Activated CD8-positive, alpha-beta memory T cell treated with anti-CD3 and anti-CD28 coated beads for 48 hours (primary cell): Measurements from ENCODE around the gene CTNNBIP1.

Experiments
- DNase-seq, 3 experiments: peaks; one replicate each; pipeline ENCODE4 v3.0.0-alpha.2; 2020; ENCODE audit warnings: low read depth in 2 of 3, low spot score in 2 of 3

CTNNBIP1 gene

GRCh38 chr1:9835758-9836631 is 74.1 kb downstream of the CTNNBIP1 start:
- no peak for DNase-seq

GRCh38 chr1:9835404-9835757 is 74.7 kb downstream of the CTNNBIP1 start:
- no peak for DNase-seq

DNA sequence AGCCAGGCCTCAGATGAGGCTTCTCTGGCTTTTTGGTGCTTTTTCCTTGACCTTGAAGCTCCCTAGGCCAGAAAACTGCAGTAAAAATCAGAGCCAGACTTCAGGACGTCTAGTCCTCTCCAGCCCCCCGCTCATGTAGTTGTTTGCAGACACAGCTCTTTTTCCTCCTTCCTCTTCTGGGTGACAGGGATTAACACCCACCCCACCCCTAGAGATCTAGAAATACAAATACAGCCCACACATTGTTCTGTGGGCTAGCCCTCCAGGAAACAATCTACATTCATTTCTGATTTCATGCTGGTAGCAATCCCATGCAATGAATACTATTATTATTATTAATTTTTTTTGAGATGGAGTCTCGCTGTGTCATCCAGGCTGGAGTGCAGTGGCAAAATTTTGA is 76.4 kb downstream of the CTNNBIP1 start:
- DNase-seq, result no peak

- DNase-seq, result no peak
These were observed 82.4 kb downstream of the CTNNBIP1 start for GRCh38 chr1:9827558-9828185.

GRCh38 chr1:9826616-9827015 is 83.5 kb downstream of the CTNNBIP1 start:
- DNase-seq, result no peak

DNA sequence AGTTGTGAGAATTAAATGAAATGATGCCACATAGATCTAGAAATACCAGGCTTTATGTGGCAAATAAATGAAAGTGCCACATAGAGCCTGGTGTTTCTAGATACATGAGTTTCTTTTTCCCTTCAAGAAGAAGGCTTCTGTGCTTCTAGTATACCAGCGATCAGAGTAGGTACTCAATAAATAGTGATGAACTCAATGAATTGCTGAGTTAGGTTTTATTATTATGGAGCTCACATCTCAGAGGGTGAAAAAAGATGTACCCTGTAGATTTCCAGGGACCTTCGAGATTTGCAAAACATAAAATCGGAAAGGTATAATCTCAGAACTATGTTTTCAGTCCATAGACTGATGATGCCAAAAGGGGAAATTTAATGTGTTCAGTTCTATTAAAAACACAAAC is 84.0 kb downstream of the CTNNBIP1 start:
- DNase-seq, result no peak

DNA sequence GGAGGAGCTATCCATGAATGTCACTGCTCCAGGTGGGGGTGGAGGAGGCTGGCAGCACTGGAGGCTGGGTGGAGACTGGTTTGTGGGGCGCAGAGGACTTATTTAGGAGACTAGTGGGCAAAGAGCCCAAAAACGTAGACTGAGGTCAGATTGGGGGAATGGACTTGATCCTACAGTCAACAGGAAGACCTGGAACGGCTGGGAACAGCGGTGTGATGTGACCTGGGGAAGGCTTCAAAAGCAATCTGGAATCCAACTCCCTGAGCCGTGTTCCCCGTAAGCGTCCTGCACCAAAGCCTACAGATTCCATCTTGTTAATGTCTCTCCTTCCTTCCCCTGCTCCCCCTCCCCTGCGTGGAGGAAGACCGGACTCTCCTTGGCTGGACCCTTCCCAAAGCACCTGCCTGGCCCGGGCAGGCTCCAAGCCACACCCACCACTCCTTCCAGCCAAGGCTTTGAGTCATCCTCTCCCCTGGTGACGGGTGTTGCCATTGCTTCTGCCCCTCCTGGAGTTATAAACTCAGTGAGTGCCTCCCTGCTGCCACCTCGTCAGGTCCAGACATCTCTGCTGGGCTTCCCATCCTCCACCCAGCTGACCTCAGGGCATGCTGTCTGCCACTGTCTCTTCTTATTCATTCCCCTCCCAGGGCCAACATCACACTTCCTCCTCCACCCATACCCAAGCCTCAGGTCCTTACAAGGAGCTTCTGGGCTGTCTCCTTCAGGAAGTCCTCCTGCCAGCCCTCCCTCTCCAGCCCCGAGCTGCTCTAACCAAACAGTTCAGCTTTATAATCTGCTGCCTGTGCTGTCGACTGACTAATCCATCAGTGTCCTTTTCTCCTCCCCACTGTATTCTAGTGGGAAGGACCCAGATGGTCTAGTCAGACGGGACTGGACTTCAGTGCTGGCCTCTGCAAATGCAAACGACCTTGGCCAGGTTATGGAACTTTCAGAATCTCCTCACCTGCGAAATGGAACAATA is 84.7 kb downstream of the CTNNBIP1 start:
- DNase-seq, result no peak

DNA sequence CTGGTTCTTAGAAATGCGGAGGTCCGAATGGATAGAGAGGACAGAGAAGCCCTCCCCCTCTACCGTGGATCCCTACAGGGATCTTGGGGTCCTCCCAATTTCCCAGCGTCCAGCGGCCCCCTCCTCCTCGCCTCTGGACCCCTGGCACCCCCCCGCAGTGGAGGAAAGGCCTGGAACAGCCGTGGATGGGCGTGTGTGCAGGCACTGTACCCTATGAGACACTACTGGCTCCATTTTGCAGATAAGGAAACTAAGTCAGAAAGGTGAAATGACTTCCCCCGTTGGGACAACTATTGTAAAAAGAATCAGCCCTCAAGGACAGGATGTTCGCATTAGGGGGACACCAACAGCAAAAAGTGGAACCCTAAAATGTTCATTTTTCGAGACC is 85.4 kb downstream of the CTNNBIP1 start:
- DNase-seq, result no peak

DNA sequence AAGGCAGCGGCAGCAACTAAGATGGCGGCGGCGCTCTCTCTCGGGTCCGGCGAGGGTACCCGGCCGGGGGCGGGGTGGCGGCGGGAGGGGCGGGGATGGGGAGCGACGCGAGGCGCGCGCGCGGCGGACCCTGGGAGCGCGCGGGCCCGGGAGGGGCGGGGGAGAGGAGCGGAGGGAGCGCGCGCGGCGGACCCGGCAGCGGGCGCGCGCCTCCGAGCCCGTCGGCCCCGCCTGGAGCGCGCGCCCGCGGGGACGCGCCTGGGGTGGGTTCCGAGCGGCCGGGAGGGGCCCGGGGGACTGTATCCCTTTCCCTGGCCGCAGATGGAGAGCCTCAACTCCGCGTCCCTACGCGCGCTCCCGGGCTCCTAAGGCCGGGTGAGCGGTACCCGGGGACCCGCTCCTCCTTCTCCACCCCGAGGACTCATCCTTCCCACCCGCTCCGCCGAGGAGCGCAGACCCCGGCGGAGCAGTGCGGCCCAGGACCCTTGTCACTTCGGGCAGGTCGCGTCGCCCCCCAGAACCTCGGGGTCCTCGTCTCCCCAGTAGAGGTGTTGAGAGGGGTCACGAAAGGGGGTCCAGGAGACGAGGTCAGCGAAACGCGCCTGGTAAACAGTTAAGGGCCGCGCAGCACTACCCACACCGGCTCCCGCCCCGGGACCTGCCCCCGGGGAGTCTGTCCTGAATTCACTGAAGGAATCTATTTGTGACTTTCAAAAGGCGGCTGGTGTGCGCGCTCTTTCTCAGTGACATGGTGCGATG is 85.9 kb downstream of the CTNNBIP1 start, which contains the start of gene CLSTN1:
TSS of gene CLSTN1 (minus strand) at position 23 of the 759 bp plus-strand sequence. CDS start 232 bp downstream, outside the sequence.
- peak; percentile 71 to 89 (median 80) for DNase-seq

DNA sequence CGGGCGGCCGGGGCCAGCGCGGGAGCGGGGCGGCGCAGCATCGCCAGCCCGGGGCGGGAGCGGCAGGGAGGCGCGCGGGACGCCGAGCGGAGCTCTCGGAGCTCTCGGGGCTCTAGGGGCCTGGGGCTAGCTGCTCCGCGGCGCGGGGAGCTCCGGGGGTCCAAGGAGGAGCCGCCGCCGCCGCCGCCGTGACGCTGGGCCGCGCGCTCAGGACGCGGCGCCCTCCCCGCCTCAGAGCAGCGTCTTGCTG is 86.5 kb downstream of the CTNNBIP1 start:
- DNase-seq, result no peak

DNA sequence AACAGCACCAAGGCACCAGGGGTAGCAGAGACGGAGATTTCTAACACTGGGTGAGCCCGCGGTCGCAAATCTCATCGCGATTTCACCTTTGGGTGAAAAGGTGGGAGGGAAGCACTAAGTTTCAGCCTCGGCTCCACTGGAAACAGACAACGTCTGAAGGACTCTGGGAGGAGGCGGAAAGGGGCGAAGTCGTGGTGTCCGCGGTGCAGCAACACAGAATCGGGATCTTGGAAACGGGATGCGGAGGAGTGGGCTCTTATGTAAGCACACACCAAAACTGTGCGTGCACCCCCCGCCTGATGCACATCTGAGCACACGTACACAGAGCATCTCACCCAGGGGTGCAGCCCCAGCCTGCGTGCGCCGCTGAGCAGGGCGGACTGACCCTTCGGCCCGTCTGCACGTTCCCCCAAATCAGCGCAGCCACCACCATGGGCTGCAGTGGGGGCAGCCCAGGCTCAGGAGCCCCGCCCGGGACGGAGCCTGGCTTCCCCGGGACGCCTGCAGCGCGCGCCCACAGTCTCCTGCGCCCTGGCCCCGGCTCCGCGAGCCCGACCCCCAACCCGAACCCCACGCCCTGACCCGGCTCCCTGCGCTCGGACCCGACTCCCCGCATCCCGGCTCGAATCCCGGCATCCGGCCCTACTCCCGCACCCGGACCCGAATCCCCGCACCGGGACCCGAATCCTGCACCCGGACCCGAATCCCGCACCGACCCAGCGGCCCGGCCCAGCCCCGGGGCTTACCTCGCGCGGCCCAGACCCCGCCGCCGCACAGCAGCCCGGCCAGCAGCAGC is 87.0 kb downstream of the CTNNBIP1 start:
- no peak for DNase-seq

DNA sequence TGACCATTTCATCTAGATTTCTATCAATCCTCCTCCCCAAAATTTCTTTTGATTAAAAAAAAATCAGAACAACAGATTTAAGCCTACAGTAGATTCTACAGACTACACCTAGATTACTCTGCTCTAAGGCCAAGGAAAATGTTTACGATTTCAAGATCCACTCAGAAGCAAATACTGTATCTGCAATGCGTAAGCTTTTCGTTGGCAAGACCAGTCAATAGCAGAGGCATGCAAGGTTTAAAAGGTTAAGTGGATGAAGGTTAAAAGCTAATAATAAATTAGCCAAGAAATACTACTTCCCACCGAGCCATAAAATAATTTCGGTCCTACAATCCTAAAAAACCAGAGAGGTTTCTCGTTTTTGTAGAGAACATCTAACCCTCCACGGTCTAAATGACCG is 87.6 kb downstream of the CTNNBIP1 start:
- no peak for DNase-seq

DNA sequence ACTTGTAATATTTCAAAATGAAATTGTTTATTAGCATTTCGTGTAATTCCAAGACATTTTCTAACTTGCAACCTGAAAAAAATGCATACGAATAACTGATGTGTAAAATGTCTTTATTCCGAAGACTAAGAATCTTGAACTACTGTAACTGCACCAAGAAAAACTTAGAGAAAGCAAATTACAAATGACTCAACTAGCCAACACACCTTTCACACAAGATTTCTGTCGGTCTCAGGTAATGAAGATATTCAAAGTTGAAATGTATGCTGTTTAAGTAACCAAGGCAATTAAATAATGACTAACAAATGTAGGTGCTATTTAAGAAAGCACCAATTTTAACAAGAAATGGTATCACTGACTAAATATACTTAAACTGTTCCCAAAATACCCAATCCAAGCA is 88.4 kb downstream of the CTNNBIP1 start:
- DNase-seq, result no peak

GRCh38 chr1:9820521-9820920 is 89.5 kb downstream of the CTNNBIP1 start:
- DNase-seq, result no peak

- no peak for DNase-seq
These were observed 92.3 kb downstream of the CTNNBIP1 start for GRCh38 chr1:9817734-9818133.

DNA sequence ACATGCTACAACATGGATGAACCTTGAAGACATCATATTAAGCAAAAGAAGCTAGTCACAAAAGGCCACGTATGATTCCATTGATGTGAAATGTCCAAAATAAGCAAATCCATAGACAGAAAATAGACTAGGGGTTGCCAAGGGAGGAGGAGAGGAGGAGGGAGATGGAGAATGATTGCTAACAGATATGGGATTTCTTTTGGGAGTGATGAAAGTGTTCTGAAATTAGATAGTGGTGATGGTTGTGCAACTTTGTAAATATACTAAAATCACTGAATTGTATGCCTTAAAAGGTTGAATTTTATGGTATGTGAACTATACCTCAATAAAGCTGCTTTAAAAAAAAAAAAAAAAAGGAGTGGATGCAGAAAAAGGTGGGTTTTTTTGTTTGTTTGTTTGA is 93.9 kb downstream of the CTNNBIP1 start:
- no peak for DNase-seq

DNA sequence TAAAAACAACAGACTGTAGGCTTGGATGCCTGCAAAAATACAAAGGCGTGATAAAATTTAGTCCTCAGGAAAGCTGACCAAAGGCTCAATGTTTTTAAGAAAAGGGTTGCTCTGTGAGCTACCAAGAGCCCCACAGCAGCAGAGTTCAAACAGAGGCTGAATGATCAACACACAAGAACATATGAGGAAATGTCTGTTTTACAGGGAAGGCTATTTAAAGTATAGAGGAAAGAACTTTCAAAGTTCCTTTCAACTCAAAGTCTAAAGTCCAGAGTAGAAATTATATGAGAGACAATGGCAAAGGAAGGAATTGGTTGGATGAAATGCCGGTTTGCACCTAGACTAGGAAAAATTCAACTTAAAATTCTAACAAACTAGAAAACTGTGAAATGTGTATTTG is 94.9 kb downstream of the CTNNBIP1 start:
- no peak for DNase-seq

DNA sequence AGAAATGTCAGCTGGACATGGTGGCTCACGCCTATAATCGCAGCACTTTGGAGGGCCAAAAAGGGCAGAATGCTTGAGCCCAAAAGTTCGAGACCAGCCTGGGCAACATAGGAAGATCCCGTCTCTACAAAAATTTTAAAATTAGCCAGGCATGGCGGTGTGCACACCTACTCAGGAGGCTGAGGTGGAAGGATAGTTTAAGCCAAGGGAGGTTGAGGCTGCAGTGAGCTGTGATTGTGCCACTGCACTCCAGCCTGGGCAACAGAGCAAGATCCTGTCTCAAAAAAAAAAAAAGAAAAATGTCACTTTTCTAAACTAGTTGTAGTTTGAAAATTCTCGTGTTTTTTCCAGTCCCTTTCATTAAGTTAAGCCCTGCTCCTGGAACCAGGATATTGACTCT is 95.5 kb downstream of the CTNNBIP1 start:
- DNase-seq, result no peak

- no peak for DNase-seq
These were observed 98.7 kb downstream of the CTNNBIP1 start for GRCh38 chr1:9811239-9811966.

DNA sequence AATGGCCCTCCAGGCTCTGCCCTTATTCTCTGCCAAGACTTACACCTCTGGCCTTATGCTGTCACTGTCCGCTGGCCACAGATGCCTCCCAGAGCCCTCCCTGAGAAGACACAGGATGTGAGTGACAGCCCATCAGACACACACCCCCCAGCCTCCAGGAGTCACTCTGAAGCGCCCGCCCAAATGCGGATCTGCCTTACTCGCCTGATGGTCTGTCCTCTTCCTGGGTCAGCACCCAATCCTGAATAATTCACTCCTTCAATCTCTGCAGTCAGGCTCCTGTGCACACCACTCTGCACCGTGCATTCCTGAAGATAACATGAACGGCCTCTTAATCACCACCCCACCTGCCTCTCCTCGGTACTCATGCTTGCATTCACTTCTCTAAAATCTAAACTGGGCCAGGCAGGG is 101.0 kb downstream of the CTNNBIP1 start:
- no peak for DNase-seq
